Naive thymus-derived CD4-positive, alpha-beta T cell (primary cell): ENCODE measurements around the gene NFILZ. TPM values are rescaled to one million over a fixed set of nuclear protein-coding genes. Genes with fewer than 3 reads are reported as not detected.

Experiments used
- ATAC-seq: fragments of 150-1000 bp; cut with Tn5 transposase; 2 replicates; pipeline ENCODE4 v1.10.0; 2021; ENCODE audit warnings: mild to moderate bottlenecking, moderate library complexity
- CTCF ChIA-PET: fragments of 350-600 bp; sonication (Branson Sonifier 250); formaldehyde crosslinking; loops from one replicate; lab custom pipeline; 2021; ENCODE audit warnings: antibody characterized with exemption; lab: Charles Lee
- POLR2A ChIA-PET: fragments of 350-600 bp; sonication (Branson Sonifier 250); formaldehyde crosslinking; loops from one replicate; lab custom pipeline; 2021; ENCODE audit warnings: antibody characterized with exemption, inconsistent platforms; lab: Charles Lee
- DNase-seq, 9 donors: peaks; one replicate each; pipeline versions ENCODE4 v3.0.0 to v3.0.0-alpha.2; 2020 to 2022; ENCODE audit warnings: mixed read lengths in 1 of 9
- H3K27ac ChIP-seq: one replicate; pipeline ENCODE4 v1.7.0; 2013; ENCODE audit warnings: mild to moderate bottlenecking, low read depth, low read length, moderate library complexity
- H3K27me3 ChIP-seq, 2 donors: one replicate each; pipeline ENCODE4 v1.7.0; 2013; ENCODE audit warnings: low read length in 2 of 2, mild to moderate bottlenecking in 2 of 2, moderate library complexity in 2 of 2; ENCODE audit not compliant: control insufficient read depth in 2 of 2, insufficient read depth in 2 of 2
- H3K36me3 ChIP-seq, 3 experiments: 1 replicate in 2 of 3; 2 replicates in 1 of 3; pipeline ENCODE4 v1.7.0; 2013; ENCODE audit warnings: low read length in 3 of 3, mild to moderate bottlenecking in 3 of 3, moderate library complexity in 1 of 3; ENCODE audit not compliant: insufficient read depth in 3 of 3, control insufficient read depth in 2 of 3
- H3K4me1 ChIP-seq, 2 donors: one replicate each; pipeline ENCODE4 v1.7.0; 2013; ENCODE audit warnings: low read length in 2 of 2, mild to moderate bottlenecking in 2 of 2, moderate library complexity in 1 of 2; ENCODE audit not compliant: control insufficient read depth in 2 of 2, insufficient read depth in 2 of 2
- H3K4me3 ChIP-seq: 2 replicates; pipeline ENCODE4 v1.7.0; 2013; ENCODE audit warnings: mild to moderate bottlenecking, low read length
- H3K9me3 ChIP-seq, 3 experiments: 1 replicate in 2 of 3; 2 replicates in 1 of 3; pipeline ENCODE4 v1.7.0; 2013; ENCODE audit warnings: low read length in 3 of 3; ENCODE audit not compliant: control insufficient read depth in 2 of 3
- H3K27ac Mint-ChIP-seq, 9 donors: one replicate each; pipeline ENCODE4 v1.8.0; 2020 to 2022; ENCODE audit warnings: mixed read lengths in 9 of 9, mild to moderate bottlenecking in 8 of 9, moderate library complexity in 5 of 9, inconsistent platforms in 2 of 9
- H3K27me3 Mint-ChIP-seq, 5 donors: one replicate each; pipeline ENCODE4 v1.8.0; 2021 to 2022; ENCODE audit warnings: mixed read lengths in 5 of 5, mild to moderate bottlenecking in 1 of 5
- H3K36me3 Mint-ChIP-seq, 5 donors: one replicate each; pipeline ENCODE4 v1.8.0; 2020 to 2022; ENCODE audit warnings: mixed read lengths in 5 of 5, mild to moderate bottlenecking in 3 of 5, inconsistent platforms in 1 of 5
- H3K4me1 Mint-ChIP-seq, 7 donors: one replicate each; pipeline ENCODE4 v1.8.0; 2020 to 2022; ENCODE audit warnings: mixed read lengths in 7 of 7, mild to moderate bottlenecking in 3 of 7, inconsistent platforms in 1 of 7
- H3K4me3 Mint-ChIP-seq, 10 donors: one replicate each; pipeline ENCODE4 v1.8.0; 2020 to 2022; ENCODE audit warnings: mild to moderate bottlenecking in 10 of 10, mixed read lengths in 10 of 10, moderate library complexity in 6 of 10, inconsistent platforms in 2 of 10
- H3K9me3 Mint-ChIP-seq, 11 donors: one replicate each; pipeline ENCODE4 v1.8.0; 2020 to 2022; ENCODE audit warnings: mixed read lengths in 11 of 11, mild to moderate bottlenecking in 4 of 11, inconsistent platforms in 1 of 11, moderate library complexity in 1 of 11
- intact Hi-C, 2 donors: fragments of 100-400 bp; cut with micrococcal nuclease; formaldehyde crosslinking; loops; one replicate each; pipeline ENCODE4 v1.15.1; 2023
- polyA plus RNA-seq, 2 donors: library from polyadenylated mRNA; unstranded; fragments of 300-500 nt; fragmentation: Illumina TruSeq; gene quantifications; one replicate each; pipeline ENCODE4 v1.2.3, GENCODE V29; 2021
- total RNA-seq, 6 experiments: library from RNA in 5 of 6; stranded (reverse) in 5 of 6; gene quantifications; 1 replicate in 5 of 6; 2 replicates in 1 of 6; pipeline ENCODE4 v1.2.3 and lab custom pipeline; 2021 to 2026

Gene NFILZ
- total and polyA plus RNA-seq, 7 experiments from 2014 or later, result not detected

DNA sequence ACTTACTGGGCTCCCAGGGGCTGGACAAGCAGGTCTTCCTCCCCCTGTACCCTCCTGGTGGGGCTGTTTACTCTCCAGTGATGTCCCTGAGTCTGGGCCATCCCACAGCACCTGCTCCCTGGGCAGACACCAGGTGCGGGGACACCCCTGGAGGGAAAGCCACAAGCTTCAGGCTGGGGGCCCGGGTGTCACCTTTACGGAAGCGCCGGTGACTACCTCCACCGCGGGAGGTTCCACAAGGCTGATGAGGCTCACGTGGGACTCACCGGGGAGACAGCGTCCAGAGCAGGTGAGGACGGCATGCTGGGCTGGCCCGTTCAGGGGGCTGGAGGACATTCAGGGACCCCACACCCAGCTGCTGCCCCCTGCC is 24.9 kb downstream of the NFILZ start:
- peaks cover 0 to 14% (median 5%) of the 10 kb centered on the region in 5 donors for H3K27me3 Mint-ChIP-seq
- no peaks in the 10 kb centered on the region for H3K27me3 ChIP-seq
- H3K27ac ChIP-seq, result no peak overlapping the region
- intact Hi-C loops, result loop anchor here in 1 of 2 donors (2.0 kb wide), 1 partner anchor 177 kb away; the partner anchor contains the start of genes MBD3L1 and ZNF558
- no peaks in the 10 kb centered on the region for H3K36me3 ChIP-seq
- CTCF ChIA-PET, result interaction anchor here (0.7 to 3.6 kb wide), 4 partner anchors 8 to 415 kb away, joined by 3 to 31 read pairs (median 4); no protein-coding TSS in a partner anchor
- H3K4me3 ChIP-seq, result no peak overlapping the region
- no peaks in the 10 kb centered on the region for H3K9me3 ChIP-seq
- POLR2A ChIA-PET, result no interaction called here
- ATAC-seq, result peak; percentile 49
- no peaks in the 10 kb centered on the region for H3K36me3 Mint-ChIP-seq
- peak overlapping the region in 3 of 10 donors; percentile 24 to 71 (median 46) for H3K4me3 Mint-ChIP-seq
- H3K4me1 Mint-ChIP-seq, result peaks cover 7 to 19% (median 14%) of the 10 kb centered on the region in 7 donors
- peaks cover 4 to 6% of the 10 kb centered on the region in 2 donors for H3K4me1 ChIP-seq
- H3K27ac Mint-ChIP-seq, result peak overlapping the region in 1 of 9 donors; percentile 48
- peak in 2 of 9 donors; percentile 25 to 26 for DNase-seq
- no peaks in the 10 kb centered on the region for H3K9me3 Mint-ChIP-seq

- Histone ChIP-seq H3K4me3 (no peak overlapping the region), H3K9me3 (no peaks in the 10 kb centered on the region), H3K27me3 (no peaks in the 10 kb centered on the region), H3K36me3 (no peaks in the 10 kb centered on the region), H3K27ac (no peak overlapping the region), H3K4me1 (peaks cover 4 to 6% of the 10 kb centered on the region in 2 donors)
- no peak for ATAC-seq
- peaks cover 0 to 1% (median 0%) of the 10 kb centered on the region in 11 donors for H3K9me3 Mint-ChIP-seq
- intact Hi-C loops, result no loop called here
- ChIA-PET CTCF (interaction anchor here (0.6 to 1.0 kb wide), 2 partner anchors 36 to 77 kb away, joined by 3 read pairs; no protein-coding TSS in a partner anchor), POLR2A (interaction anchor here (0.6 kb wide), 1 partner anchor 313 kb away, joined by 3 read pairs; no protein-coding TSS in a partner anchor)
- peaks cover 0 to 9% (median 0%) of the 10 kb centered on the region in 5 donors for H3K27me3 Mint-ChIP-seq
- H3K27ac Mint-ChIP-seq, result no peak overlapping the region
- H3K4me1 Mint-ChIP-seq, result peaks cover 7 to 23% (median 15%) of the 10 kb centered on the region in 7 donors
- H3K36me3 Mint-ChIP-seq, result no peaks in the 10 kb centered on the region
- no peak overlapping the region for H3K4me3 Mint-ChIP-seq
- no peak for DNase-seq
These were observed 27.4 kb downstream of the NFILZ start for GRCh38 chr19:8657869-8658268.

GRCh38 chr19:8659905-8660304 is 29.5 kb downstream of the NFILZ start:
- no peak overlapping the region for H3K4me3 ChIP-seq
- H3K27me3 ChIP-seq, result no peaks in the 10 kb centered on the region
- H3K4me1 ChIP-seq, result peaks cover 4 to 16% of the 10 kb centered on the region in 2 donors
- Mint-ChIP-seq H3K9me3 (peaks cover 0 to 3% (median 0%) of the 10 kb centered on the region in 11 donors), H3K27ac (no peak overlapping the region), H3K4me1 (peaks cover 19 to 35% (median 28%) of the 10 kb centered on the region in 7 donors), H3K4me3 (no peak overlapping the region), H3K27me3 (peaks cover 0 to 8% (median 0%) of the 10 kb centered on the region in 5 donors), H3K36me3 (no peaks in the 10 kb centered on the region)
- ATAC-seq, result no peak
- POLR2A ChIA-PET, result no interaction called here
- H3K36me3 ChIP-seq, result no peaks in the 10 kb centered on the region
- no peaks in the 10 kb centered on the region for H3K9me3 ChIP-seq
- intact Hi-C loops, result no loop called here
- CTCF ChIA-PET, result interaction anchor here (0.6 kb wide), 1 partner anchor 165 kb away, joined by 3 read pairs; no protein-coding TSS in a partner anchor
- no peak overlapping the region for H3K27ac ChIP-seq
- DNase-seq, result no peak

- Mint-ChIP-seq H3K27ac (peak overlapping the region in 7 of 9 donors; percentile 7 to 77 (median 43)), H3K4me1 (peaks cover 21 to 44% (median 30%) of the 10 kb centered on the region in 7 donors), H3K36me3 (no peaks in the 10 kb centered on the region), H3K9me3 (peaks cover 0 to 3% (median 0%) of the 10 kb centered on the region in 11 donors), H3K27me3 (peaks cover 0 to 5% (median 0%) of the 10 kb centered on the region in 5 donors), H3K4me3 (peak overlapping the region in 2 of 10 donors; percentile 17 to 25)
- Histone ChIP-seq H3K4me3 (no peak overlapping the region), H3K4me1 (peaks cover 14 to 17% of the 10 kb centered on the region in 2 donors), H3K36me3 (no peaks in the 10 kb centered on the region), H3K27me3 (no peaks in the 10 kb centered on the region), H3K27ac (no peak overlapping the region), H3K9me3 (no peaks in the 10 kb centered on the region)
- ATAC-seq (no peak), DNase-seq (no peak)
- intact Hi-C loops, result no loop called here
- ChIA-PET POLR2A (no interaction called here), CTCF (no interaction called here)
These were observed 31.8 kb downstream of the NFILZ start for GRCh38 chr19:8662263-8662662.

DNA sequence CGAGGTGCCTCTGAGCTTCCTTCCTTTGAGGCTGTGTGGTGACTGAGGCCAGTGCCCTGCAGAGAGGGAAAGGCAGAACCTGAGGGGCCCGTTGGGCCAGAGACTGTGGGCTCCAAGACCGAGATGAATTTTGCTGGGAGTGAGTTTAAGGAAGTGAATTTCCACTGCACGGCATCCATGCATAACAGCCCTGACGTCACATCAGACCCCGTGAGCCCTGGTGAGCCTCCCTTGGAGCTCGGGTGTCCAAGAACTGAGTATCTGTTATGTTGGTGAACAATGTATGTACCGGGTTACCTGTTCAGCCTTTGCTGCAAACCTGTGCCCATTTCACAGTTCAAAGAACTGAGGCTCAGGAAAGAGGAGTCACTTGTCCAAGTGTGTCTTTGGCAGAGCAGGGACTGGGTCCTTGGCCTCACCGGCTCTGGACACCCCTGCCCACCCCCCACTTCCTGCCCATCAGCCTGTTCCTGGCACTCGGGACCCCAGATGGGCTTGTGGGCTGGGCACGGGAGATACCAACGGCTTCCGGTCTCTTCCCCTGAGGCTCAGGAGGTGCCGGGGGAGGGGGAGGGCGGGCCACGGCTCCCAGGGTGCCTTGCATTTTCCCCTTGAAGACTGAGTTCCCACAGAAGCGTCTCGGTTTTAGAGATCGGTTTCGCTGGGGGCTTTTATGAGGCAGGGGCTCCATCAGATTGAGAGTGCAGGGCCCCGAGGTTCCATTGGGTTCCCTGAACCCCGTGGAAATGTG is 33.7 kb downstream of the NFILZ start:
- intact Hi-C loops, result no loop called here
- Histone ChIP-seq H3K27ac (no peak overlapping the region), H3K4me1 (peaks cover 14 to 17% of the 10 kb centered on the region in 2 donors), H3K27me3 (no peaks in the 10 kb centered on the region), H3K9me3 (no peaks in the 10 kb centered on the region), H3K36me3 (no peaks in the 10 kb centered on the region), H3K4me3 (peak overlapping the region; percentile 10)
- Mint-ChIP-seq H3K4me1 (peaks cover 21 to 49% (median 30%) of the 10 kb centered on the region in 7 donors), H3K4me3 (peak overlapping the region in 9 of 10 donors; percentile 16 to 75 (median 60)), H3K27me3 (no peaks in the 10 kb centered on the region), H3K27ac (peak overlapping the region; percentile 26 to 87 (median 65)), H3K9me3 (peaks cover 0 to 5% (median 0%) of the 10 kb centered on the region in 11 donors), H3K36me3 (peaks cover 0 to 4% (median 0%) of the 10 kb centered on the region in 5 donors)
- CTCF ChIA-PET, result interaction anchor here (0.7 to 1.1 kb wide), 2 partner anchors 9 to 1400 kb away, joined by 3 to 5 read pairs; no protein-coding TSS in a partner anchor
- ATAC-seq, result peak; percentile 51
- POLR2A ChIA-PET, result no interaction called here
- peak in 5 of 9 donors; percentile 12 to 21 (median 18) for DNase-seq

GRCh38 chr19:8664671-8665057 is 34.2 kb downstream of the NFILZ start:
- Histone ChIP-seq H3K27me3 (no peaks in the 10 kb centered on the region), H3K36me3 (no peaks in the 10 kb centered on the region), H3K9me3 (no peaks in the 10 kb centered on the region), H3K27ac (no peak overlapping the region), H3K4me3 (peak overlapping the region; percentile 10), H3K4me1 (peaks cover 14 to 17% of the 10 kb centered on the region in 2 donors)
- Mint-ChIP-seq H3K9me3 (peaks cover 0 to 5% (median 0%) of the 10 kb centered on the region in 11 donors), H3K4me3 (peak overlapping the region in 8 of 10 donors; percentile 13 to 67 (median 45)), H3K27ac (peak overlapping the region in 4 of 9 donors; percentile 8 to 22 (median 18)), H3K36me3 (peaks cover 0 to 4% (median 0%) of the 10 kb centered on the region in 5 donors), H3K4me1 (peaks cover 21 to 51% (median 30%) of the 10 kb centered on the region in 7 donors), H3K27me3 (no peaks in the 10 kb centered on the region)
- DNase-seq (no peak), ATAC-seq (no peak)
- intact Hi-C loops, result no loop called here
- ChIA-PET POLR2A (interaction anchor here (0.6 kb wide), 1 partner anchor 1090 kb away, joined by 5 read pairs; no protein-coding TSS in a partner anchor), CTCF (no interaction called here)
